Mammary microvascular endothelial cell (primary cell): ENCODE measurements around the gene NFE2L1. TPM values are rescaled to one million over a fixed set of nuclear protein-coding genes. Genes with fewer than 3 reads are reported as not detected.

Experiments used
- total RNA-seq: library from RNA; depleted of rRNA; stranded (reverse); fragments of >200 nt; gene quantifications from 2 replicates; pipeline ENCODE4 v1.2.3, GENCODE V29; 2015

Gene NFE2L1, protein sequence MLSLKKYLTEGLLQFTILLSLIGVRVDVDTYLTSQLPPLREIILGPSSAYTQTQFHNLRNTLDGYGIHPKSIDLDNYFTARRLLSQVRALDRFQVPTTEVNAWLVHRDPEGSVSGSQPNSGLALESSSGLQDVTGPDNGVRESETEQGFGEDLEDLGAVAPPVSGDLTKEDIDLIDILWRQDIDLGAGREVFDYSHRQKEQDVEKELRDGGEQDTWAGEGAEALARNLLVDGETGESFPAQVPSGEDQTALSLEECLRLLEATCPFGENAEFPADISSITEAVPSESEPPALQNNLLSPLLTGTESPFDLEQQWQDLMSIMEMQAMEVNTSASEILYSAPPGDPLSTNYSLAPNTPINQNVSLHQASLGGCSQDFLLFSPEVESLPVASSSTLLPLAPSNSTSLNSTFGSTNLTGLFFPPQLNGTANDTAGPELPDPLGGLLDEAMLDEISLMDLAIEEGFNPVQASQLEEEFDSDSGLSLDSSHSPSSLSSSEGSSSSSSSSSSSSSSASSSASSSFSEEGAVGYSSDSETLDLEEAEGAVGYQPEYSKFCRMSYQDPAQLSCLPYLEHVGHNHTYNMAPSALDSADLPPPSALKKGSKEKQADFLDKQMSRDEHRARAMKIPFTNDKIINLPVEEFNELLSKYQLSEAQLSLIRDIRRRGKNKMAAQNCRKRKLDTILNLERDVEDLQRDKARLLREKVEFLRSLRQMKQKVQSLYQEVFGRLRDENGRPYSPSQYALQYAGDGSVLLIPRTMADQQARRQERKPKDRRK
- 100 and 105 TPM in 2 replicates for total RNA-seq

DNA sequence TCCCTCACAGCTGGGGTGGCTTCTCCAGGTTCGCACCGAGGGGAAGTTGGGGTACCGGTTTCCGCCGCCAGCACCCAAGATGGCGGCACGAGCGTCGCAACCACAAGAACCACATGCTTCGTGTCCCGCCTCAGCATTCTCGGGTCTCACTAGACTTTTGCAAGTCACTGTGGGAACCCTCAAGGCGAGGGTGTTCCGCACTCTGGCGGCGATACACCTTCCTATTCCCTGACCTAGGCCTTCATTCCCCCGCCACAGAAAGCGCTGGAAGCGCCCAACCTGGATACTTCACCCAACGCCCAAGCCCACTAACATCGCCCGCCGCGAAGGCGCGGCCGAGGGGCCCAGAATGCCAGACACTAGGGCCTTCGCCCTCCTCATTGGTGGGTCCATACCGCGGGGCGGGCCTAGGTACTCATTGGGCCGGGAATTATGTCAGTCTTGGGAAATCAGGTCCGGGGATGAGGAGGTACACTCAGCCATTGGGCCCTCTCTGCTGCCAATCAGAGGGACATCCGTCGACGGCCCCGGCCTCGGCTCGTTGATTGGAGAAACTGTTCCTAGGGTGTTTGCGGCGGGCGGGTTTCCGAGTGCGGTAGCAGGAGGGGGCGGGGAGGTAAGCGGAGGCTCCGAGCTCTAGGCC lies at the start of gene NFE2L1:
NFE2L1 (plus strand) TSS at position 619 of the 643 bp plus-strand sequence. CDS start 2,760 bp downstream, outside the sequence.

DNA sequence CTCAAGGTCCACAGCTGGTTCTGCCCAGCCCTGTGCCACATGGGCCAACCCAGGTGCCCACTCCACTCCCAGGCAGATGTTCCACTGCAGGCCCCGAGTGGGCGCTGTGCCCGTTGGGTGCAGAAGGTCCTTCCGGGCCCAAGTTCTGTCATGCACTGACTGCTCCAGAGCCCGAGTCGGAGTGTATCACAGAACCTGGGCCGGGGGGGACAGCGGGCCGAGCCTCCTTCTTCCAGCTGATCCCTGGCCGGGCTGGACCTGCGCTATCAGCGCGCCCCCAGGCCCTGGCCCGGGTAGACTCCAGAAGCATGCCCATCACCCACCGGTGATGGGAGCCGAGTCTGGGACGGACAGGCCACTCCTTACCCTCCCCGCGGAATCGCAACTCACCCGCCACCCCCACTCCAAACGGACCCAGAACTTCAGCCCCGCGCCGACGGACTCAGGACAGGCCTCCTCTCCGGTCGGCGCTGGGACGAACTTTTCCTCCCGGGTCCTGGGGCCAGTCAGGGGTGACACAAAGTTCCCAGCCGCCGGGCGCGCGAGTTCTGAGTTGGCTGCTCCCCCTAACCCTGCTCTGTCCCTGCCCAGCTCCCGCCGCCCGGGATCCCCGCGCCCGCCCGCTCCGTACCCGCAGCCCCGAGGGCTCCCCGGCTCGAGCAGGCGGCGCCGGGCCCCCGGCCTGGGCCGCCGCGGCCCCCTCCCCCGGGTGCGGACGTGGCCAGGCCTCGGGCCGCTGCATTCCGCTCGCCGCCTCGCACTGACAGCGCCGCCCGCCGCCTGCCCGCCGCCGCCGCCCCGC lies 10.9 kb upstream of the NFE2L1 start, which contains the start of gene COPZ2:
COPZ2 (minus strand) TSS at position 762 of the 802 bp plus-strand sequence; CDS start at position 742, 20 bp downstream.

DNA sequence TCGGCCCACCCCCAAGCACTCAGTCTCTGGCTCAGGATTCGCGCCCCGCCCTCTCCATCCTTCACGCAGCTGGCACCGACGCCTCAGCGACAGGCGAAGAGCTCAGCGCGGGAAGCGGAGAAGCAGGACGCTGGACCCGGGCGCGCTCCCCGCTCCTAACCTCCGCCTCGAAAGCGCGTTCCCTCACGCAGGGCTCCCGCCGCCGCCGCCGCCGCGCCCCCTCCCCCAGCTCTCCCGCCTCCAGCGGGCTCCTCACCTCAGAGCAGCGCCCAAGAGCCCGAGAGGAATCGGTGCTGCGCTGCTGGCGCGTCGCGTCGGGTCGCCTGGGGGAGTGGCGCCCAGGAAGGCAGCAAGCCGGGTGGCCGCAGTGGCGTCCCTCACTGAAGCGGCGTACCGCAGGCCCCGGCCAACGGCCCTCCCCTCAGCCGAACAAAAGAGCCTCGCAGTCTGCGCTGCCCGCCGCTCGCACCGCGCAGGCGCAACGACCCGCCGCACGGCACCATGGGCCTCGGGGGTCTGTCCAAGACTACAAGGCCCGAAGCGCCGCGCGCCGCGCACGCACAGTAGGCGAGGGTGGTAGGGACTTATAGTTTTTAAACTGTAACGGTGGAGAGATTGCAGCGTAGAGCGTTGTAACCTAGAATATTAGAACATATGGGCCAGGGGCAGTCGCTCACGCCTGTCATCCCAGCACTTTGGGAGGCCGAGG lies 53.0 kb downstream of the NFE2L1 start, which contains the start of gene CBX1:
CBX1 (minus strand) TSS at position 467 of the 709 bp plus-strand sequence. CDS start 24,474 bp downstream, outside the sequence.

DNA sequence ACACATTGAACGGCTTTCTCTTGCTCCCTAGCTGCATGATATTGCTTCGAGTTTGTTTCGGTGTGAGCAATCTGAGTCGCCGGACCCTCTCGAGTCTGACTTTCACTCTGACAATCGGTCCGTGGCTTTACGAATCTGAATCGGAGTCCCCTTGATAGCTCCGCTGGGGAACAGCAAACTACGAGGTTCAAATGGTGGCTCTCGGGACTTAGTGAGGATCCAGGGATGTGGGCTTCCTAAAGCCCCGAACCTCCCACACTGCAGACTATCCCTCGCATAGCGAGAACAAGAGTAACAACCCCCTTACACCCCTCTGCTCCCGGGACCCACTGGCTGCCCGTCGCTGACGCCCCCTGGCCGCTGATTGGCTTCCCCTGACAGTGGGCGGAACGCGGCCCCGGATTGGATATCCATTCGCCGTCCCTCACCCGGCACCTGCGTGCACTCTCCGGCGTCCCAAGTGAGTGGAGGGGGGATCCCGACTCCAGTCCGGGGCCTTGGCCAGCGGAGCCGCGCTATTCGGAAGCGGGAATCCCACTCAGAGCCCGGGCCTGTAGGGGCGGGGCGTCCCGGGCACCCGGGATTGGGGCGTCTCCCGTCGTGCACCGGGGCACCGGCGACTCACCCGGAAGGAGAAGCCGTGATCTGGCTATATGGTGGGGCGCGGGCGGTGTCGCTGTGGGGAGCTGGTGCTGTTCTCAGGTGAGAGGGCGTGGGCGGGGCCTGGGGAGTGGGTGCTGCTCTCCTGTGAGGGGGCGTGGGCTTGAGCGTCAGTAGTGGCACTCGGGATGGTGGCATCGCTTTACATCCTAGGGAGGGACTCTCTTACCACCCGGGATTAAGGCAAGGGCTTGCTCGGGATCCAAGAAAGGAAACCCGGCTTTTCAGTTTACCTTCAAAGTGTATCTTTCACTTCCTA lies 59.2 kb downstream of the NFE2L1 start, which contains the start of gene SNX11:
SNX11 (plus strand) TSS at position 630 of the 919 bp plus-strand sequence. CDS start 4,278 bp downstream, outside the sequence.

Other genes with a start within 250 kb of the NFE2L1 start
- 8.8 and 11.9 TPM in 2 replicates for gene OSBPL7, start 226.6 kb upstream of the NFE2L1 start, total RNA-seq
- gene MRPL10, start 216.8 kb upstream of the NFE2L1 start, total RNA-seq = 46.8 and 49.3 TPM in 2 replicates
- 0.10 TPM in 1 of 2 replicates, not detected in the other for gene LRRC46, start 216.7 kb upstream of the NFE2L1 start, total RNA-seq
- gene SCRN2, start 207.1 kb upstream of the NFE2L1 start, total RNA-seq = 16.9 and 25.1 TPM in 2 replicates
- gene SP6, start 197.2 kb upstream of the NFE2L1 start, total RNA-seq = 3.1 and 5.1 TPM in 2 replicates
- gene SP2, start 152.1 kb upstream of the NFE2L1 start, total RNA-seq = 2.9 and 5.1 TPM in 2 replicates
- 34.5 and 39.0 TPM in 2 replicates for gene PNPO, start 106.8 kb upstream of the NFE2L1 start, total RNA-seq
- gene PRR15L, start 90.5 kb upstream of the NFE2L1 start, total RNA-seq = not detected in 2 replicates
- gene CDK5RAP3, start 77.2 kb upstream of the NFE2L1 start, total RNA-seq = 60.9 and 61.5 TPM in 2 replicates
- 15.3 and 15.9 TPM in 2 replicates for gene COPZ2, start 10.6 kb upstream of the NFE2L1 start, total RNA-seq
- 55.2 and 59.2 TPM in 2 replicates for gene CBX1, start 53.1 kb downstream of the NFE2L1 start, total RNA-seq
- gene SNX11, start 59.4 kb downstream of the NFE2L1 start, total RNA-seq = 12.6 and 17.4 TPM in 2 replicates